Adrenal gland (tissue), 12 donors: ENCODE data around the gene LYSMD2. TPM values are rescaled to one million over a fixed set of nuclear protein-coding genes. Genes with fewer than 3 reads are reported as not detected.

Experiments
- DNase-seq, 7 donors: peaks; one replicate each; pipeline ENCODE4 v3.0.0-alpha.2; 2019 to 2020
- H3K27ac ChIP-seq, 5 donors: fragments of 200-600 bp; sonication (generic) in 4 of 5; 1 replicate in 3 of 5; 2 replicates in 2 of 5; pipeline versions ENCODE4 v1.5.1 to v1.8.0; 2016 to 2020; ENCODE audit warnings: mild to moderate bottlenecking in 1 of 5
- H3K27me3 ChIP-seq: fragments of 200-600 bp; 2 replicates; pipeline ENCODE4 v1.8.0; 2021
- H3K36me3 ChIP-seq, 2 donors: fragments of 200-600 bp; replicated peaks in 1 of 2; 1 replicate in 1 of 2; 2 replicates in 1 of 2; pipeline versions ENCODE4 v1.5.1 to v1.8.0; 2018 to 2022
- H3K4me1 ChIP-seq, 2 donors: fragments of 200-600 bp; replicated peaks in 1 of 2; 1 replicate in 1 of 2; 2 replicates in 1 of 2; pipeline versions ENCODE4 v1.5.1 to v1.8.0; 2018 to 2021
- H3K4me3 ChIP-seq, 4 donors: fragments of 200-600 bp; sonication (generic) in 3 of 4; one replicate each; pipeline ENCODE4 v1.5.1; 2016 to 2018
- H3K9me3 ChIP-seq, 3 donors: fragments of 200-600 bp; sonication (generic) in 1 of 3; replicated peaks in 1 of 3; 1 replicate in 2 of 3; 2 replicates in 1 of 3; pipeline versions ENCODE4 v1.5.1 to v1.8.0; 2016 to 2021
- CTCF ChIP-seq, 6 experiments: fragments of 450-650 bp in 4 of 6; fragments of 200-600 bp in 2 of 6; sonication (generic) in 1 of 6; IDR thresholded peaks; 1 replicate in 5 of 6; 2 replicates in 1 of 6; pipeline versions ENCODE4 v1.5.1 to v1.8.0; 2016 to 2021; ENCODE audit warnings: antibody characterized with exemption in 6 of 6, mild to moderate bottlenecking in 2 of 6, moderate library complexity in 1 of 6
- POLR2A ChIP-seq, 2 donors: fragments of 450-650 bp; IDR thresholded peaks; one replicate each; pipeline ENCODE4 v1.6.1; 2017; ENCODE audit warnings: antibody characterized with exemption in 2 of 2, mild to moderate bottlenecking in 2 of 2, moderate library complexity in 1 of 2
- WGBS, 4 donors: extraction: QIAGEN DNeasy Blood & Tissue Kit in 2 of 4; methylation state at CpG; one replicate each; pipeline versions ENCODE4 v1.1.5 to v1.1.7; 2013 to 2017; 5-methylcytosine and 5-hydroxymethylcytosine counted together
- intact Hi-C, 2 donors: fragments of 100-400 bp; cut with DNase I; formaldehyde crosslinking; loops; one replicate each; pipeline versions ENCODE4 v1.14.1 to v1.15.0; 2022 to 2023
- polyA plus RNA-seq, 3 donors: library from polyadenylated mRNA; stranded (reverse); fragments of 200-250 nt in 2 of 3; fragments of 350-450 nt in 1 of 3; fragmentation: Illumina TruSeq in 1 of 3; extraction: RNeasy Lipid Tissue Mini Kit (QIAGEN cat#74804) in 1 of 3; gene quantifications; one replicate each; pipeline ENCODE4 v1.2.3, GENCODE V29; 2013 to 2014
- total RNA-seq, 9 donors: library from RNA; depleted of rRNA in 4 of 9; stranded (reverse); fragments of >200 nt in 4 of 9; fragments of 120-200 nt in 1 of 9; fragmentation: NEBNext Ultra II Directional in 1 of 9; extraction: Animal tissue kit (Norgen Biotek cat#: 25700) in 1 of 9; gene quantifications; one replicate each; pipeline versions ENCODE4 v1.1.0 to v1.2.4, GENCODE V29; 2013 to 2023
- donor health status: healthy with polysubstance abuse.
- donor health status: Bipolar disorder and iron deficiency.
- donor health status: DM: yes; HTN: yes; CAD: no.
- donor health status: DM: no; HTN: no; CAD: no.
- donor health status: DM: no; HTN: no; CAD: no.
- donor health status: DM: yes; HTN: yes; CAD: no.

Gene LYSMD2
- total and polyA plus RNA-seq, 12 donors: 11.3 to 56.3 (median 20.5) TPM

DNA sequence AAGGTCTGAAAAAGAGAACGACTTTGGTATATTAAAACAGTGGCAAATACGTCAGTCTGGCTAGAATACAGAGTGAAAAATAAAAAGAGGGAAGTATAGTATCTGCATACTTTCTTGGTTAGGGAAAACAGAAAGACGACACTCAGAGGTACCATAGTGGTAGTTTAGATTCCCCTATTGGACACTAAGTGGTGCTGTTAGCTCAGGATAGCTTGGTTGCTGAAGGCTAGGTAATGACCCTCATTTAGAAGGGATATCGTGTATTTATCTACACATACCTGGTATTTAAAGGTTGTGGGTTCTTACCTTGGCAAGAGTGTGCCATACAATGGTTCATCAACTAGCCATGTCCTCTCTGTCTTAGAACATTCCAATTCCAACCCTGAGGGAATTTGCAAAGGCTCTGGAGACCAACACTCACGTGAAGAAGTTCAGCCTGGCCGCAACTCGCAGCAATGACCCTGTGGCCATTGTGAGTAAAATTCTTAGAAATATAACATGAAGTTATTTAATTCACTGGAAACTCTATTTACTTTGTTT is 45.0 kb upstream of the LYSMD2 start:
- no peak for DNase-seq
- Histone ChIP-seq H3K4me1 (no peaks in the 10 kb centered on the region), H3K9me3 (no peaks in the 10 kb centered on the region), H3K27ac (no peak overlapping the region), H3K27me3 (no peaks in the 10 kb centered on the region), H3K36me3 (peaks cover 0 to 25% of the 10 kb centered on the region in 2 donors), H3K4me3 (no peak overlapping the region)
- 79 to 85% (median 84%) methylated on average over 7 of the region's 7 CpGs for WGBS, 4 donors
- intact Hi-C loops: no loop called here
- TF ChIP-seq POLR2A (IDR thresholded peaks at IDR 0.05): no peak
- peak in 1 of 6 experiments; percentile 9 for TF ChIP-seq CTCF (IDR thresholded peaks at IDR 0.05)

GRCh38 chr15:51781506-51781905 is 44.1 kb upstream of the LYSMD2 start:
- Histone ChIP-seq H3K27me3 (no peaks in the 10 kb centered on the region), H3K4me3 (no peak overlapping the region), H3K4me1 (peaks cover 0 to 4% of the 10 kb centered on the region in 2 donors), H3K9me3 (no peaks in the 10 kb centered on the region), H3K27ac (no peak overlapping the region), H3K36me3 (peaks cover 0 to 19% of the 10 kb centered on the region in 2 donors)
- DNase-seq: no peak
- intact Hi-C loops: no loop called here
- 48 to 86% (median 67%) methylated on average over 2 of the region's 2 CpGs for WGBS, 4 donors
- TF ChIP-seq POLR2A (IDR thresholded peaks at IDR 0.05) (no peak), CTCF (IDR thresholded peaks at IDR 0.05) (no peak)

DNA sequence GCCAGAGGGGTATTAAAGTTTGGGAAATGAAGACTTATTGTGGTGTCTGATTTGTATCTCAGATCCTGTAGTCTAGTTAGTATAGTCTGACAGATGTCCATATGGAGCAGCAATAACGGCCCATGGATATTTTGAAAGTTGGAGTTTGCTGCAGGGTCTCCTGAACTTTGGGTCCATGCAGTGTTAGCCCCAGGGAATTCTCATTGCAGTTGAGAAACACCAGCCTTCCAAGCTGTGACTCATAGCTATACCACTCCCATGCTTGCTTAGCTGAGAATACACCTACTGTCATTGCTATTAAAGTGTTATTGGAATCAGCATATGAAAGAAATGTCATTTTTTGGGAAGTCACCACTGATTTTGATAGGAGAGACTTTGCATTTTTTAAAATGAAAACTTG is 43.2 kb upstream of the LYSMD2 start:
- no peak for TF ChIP-seq CTCF (IDR thresholded peaks at IDR 0.05)
- TF ChIP-seq POLR2A (IDR thresholded peaks at IDR 0.05): no peak
- WGBS, 4 donors: 79 to 100% (median 85%) methylated on average over 1 of the region's 1 CpG
- no peak overlapping the region for H3K27ac ChIP-seq
- H3K9me3 ChIP-seq: no peaks in the 10 kb centered on the region
- no peak for DNase-seq
- peaks cover 0 to 11% of the 10 kb centered on the region in 2 donors for H3K4me1 ChIP-seq
- no peaks in the 10 kb centered on the region for H3K27me3 ChIP-seq
- intact Hi-C loops: no loop called here
- peaks cover 0 to 19% of the 10 kb centered on the region in 2 donors for H3K36me3 ChIP-seq
- no peak overlapping the region for H3K4me3 ChIP-seq

DNA sequence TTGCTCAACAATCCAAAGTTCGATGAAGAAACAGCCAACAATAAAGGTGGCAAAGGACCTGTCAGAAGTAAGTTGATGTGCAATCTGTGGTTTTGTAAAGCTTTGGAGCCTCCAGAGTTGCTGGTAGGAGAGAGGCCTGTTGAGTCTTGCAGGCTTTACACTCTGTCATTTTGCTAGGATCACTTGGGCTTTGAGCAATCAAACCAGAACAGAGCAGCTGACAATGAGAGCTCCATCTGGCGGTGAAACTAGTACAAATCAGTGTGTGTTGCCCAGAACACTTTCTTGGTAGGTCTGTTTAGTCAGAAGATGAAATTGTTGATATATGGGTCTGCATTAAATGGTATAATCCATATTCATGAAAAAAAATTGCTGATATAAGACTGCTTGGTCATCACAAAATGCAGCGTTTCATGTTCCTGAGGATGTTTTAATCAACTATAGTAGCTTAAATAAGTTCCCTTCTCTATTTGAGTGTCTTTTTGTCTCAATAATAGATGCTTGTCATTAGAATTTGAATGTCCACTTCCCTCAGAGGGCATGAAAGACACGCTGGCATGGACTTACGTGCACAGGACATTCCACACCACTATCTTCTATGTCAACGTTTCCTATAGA is 39.6 kb upstream of the LYSMD2 start:
- no peaks in the 10 kb centered on the region for H3K9me3 ChIP-seq
- no peak overlapping the region for H3K27ac ChIP-seq
- WGBS, 4 donors: 50 to 53% (median 53%) methylated on average over 6 of the region's 6 CpGs
- peaks cover 0 to 11% of the 10 kb centered on the region in 2 donors for H3K4me1 ChIP-seq
- no peaks in the 10 kb centered on the region for H3K27me3 ChIP-seq
- no peak overlapping the region for H3K4me3 ChIP-seq
- DNase-seq: peak; percentile 61 to 88 (median 72)
- intact Hi-C loops: loop anchor here in 1 of 2 donors (2.0 kb wide), 1 partner anchor 126 kb away; no protein-coding TSS in a partner anchor
- peaks cover 0 to 7% of the 10 kb centered on the region in 2 donors for H3K36me3 ChIP-seq
- peak; percentile 51 to 85 (median 72) for TF ChIP-seq CTCF (IDR thresholded peaks at IDR 0.05)
- no peak for TF ChIP-seq POLR2A (IDR thresholded peaks at IDR 0.05)
